RPMI8226 (cell line): Measurements from ENCODE around the gene NOL4L.
A peak's percentile ranks its signal among the peaks of the same experiment; 100 is the strongest.

ENCODE experiments used
- DNase-seq: peaks from one replicate; pipeline ENCODE4 v3.0.0-alpha.2; 2015

NOL4L gene

GRCh38 chr20:32521780-32522525, 63.2 kb downstream of the NOL4L start:
- DNase-seq: peak; percentile 75

- DNase-seq: no peak
Measured at GRCh38 chr20:32520927-32521203, 64.3 kb downstream of the NOL4L start.

GRCh38 chr20:32519381-32519730, 65.8 kb downstream of the NOL4L start:
- no peak for DNase-seq

GRCh38 chr20:32518593-32519380, 66.3 kb downstream of the NOL4L start:
- no peak for DNase-seq

GRCh38 chr20:32517914-32518592, 67.1 kb downstream of the NOL4L start:
- no peak for DNase-seq

- DNase-seq: no peak
Measured at GRCh38 chr20:32517518-32517873, 67.6 kb downstream of the NOL4L start.

- no peak for DNase-seq
Measured at GRCh38 chr20:32516583-32517517, 68.3 kb downstream of the NOL4L start.

- no peak for DNase-seq
Measured at GRCh38 chr20:32515631-32516101, 69.5 kb downstream of the NOL4L start.

GRCh38 chr20:32514760-32515159, 70.4 kb downstream of the NOL4L start:
- no peak for DNase-seq

- no peak for DNase-seq
Measured at GRCh38 chr20:32513031-32513866, 71.9 kb downstream of the NOL4L start.

- DNase-seq: no peak
Measured at GRCh38 chr20:32512047-32512385, 73.1 kb downstream of the NOL4L start.

GRCh38 chr20:32511358-32512046, 73.6 kb downstream of the NOL4L start:
- DNase-seq: no peak

GRCh38 chr20:32510601-32511357, 74.4 kb downstream of the NOL4L start:
- no peak for DNase-seq

GRCh38 chr20:32510120-32510600, 75.0 kb downstream of the NOL4L start:
- DNase-seq: no peak

GRCh38 chr20:32509639-32510066, 75.5 kb downstream of the NOL4L start:
- DNase-seq: peak; percentile 44

GRCh38 chr20:32508775-32509119, 76.4 kb downstream of the NOL4L start:
- no peak for DNase-seq

GRCh38 chr20:32507998-32508774, 76.9 kb downstream of the NOL4L start:
- DNase-seq: no peak

- no peak for DNase-seq
Measured at GRCh38 chr20:32506721-32507120, 78.4 kb downstream of the NOL4L start.

GRCh38 chr20:32505723-32506473, 79.2 kb downstream of the NOL4L start:
- no peak for DNase-seq
